Hippocampal formation (tissue), 2 donors: ENCODE results near the gene CCDC92.
"Not testable (repeated sequence)": the region's sequence is repeated elsewhere in the genome, so short reads cannot be mapped to it uniquely, and the experiment has no call there.

Experiments used
- DNase-seq, 2 donors: peaks; one replicate each; lab custom pipeline; 2025; lab: John Stamatoyannopoulos, UW

Gene CCDC92

GRCh38 chr12:123949770-123950165 lies 22.9 kb downstream of the CCDC92 start:
- DNase-seq: no peak

DNA sequence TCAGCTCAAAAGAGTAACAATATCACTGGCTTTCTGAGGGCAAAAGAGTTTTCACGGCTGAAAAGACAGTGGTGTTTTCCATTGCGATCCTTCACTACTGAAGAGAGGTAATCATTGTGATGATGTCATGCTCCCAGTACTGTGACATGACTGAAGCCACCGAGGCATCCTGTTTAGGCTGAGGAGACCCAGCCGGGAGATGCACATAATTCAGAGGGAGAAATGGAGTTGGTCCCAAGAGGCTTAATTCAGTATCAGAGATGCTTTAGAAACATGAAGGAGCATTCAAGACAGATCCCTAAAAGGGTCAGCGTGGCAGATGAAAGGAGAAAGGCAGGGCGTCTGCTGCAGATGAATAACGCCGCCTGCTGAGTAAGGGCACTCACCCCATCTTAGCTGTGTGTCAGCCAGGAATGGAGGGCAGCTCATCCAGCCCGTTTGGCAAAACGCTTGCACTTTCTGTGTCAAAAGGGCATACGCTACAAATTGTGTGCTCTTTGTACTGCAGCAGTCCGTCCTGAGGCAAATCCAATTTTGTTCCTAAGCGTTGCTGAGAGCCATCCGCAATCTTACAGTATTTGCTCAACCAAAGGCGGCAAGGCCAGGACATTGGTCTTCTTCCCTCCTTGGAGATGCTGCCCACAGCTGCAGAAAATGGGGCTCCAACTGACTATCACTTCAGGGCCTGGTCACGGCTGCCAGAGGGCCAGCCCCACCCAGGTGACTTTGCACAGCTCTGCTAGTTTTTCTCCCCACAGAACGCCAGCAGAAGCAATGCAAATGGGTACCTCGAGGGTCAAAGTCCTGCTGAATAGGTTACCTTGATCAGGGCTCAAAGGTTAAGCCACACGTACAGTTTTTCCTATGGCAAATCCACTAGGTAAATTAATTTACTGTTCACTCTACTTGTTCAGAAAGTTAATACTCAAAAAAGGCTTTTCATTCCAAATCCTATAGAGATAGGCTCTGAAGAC lies 23.5 kb downstream of the CCDC92 start:
- no peak for DNase-seq

DNA sequence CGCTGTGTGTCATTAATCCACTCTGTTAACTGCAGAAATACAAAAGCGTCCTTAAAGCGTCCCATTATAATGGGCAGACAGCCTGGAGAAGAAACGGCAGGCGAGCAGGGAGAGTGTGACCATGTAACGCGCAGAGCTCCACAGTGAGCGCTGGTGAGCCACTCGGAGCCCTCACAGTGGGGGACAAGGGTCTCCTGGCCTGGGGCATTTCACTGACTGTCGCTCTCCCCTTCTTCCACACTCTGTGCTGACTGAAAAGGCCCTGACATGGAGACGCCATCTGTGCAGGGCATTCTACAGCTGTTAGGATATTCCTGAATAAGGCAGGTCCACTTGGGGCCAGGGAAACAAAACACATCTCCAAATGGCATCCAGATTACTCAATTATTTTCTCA lies 24.2 kb downstream of the CCDC92 start:
- DNase-seq: peak in 1 of 2 donors; percentile 41

DNA sequence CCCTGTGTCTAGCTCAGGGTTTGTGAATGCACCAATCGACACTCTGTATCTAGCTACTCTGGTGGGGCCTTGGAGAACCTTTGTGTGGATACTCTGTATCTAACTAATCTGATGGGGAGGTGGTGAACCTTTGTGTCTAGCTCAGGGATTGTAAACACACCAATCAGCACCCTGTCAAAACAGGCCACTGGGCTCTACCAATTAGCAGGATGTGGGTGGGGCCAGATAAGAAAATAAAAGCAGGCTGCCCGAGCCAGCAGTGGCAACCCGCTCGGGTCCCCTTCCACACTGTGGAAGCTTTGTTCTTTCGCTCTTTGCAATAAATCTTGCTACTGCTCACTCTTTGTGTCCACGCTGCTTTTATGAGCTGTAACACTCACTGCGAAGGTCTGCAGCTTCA lies 25.1 kb downstream of the CCDC92 start:
- DNase-seq: not testable (repeated sequence)

DNA sequence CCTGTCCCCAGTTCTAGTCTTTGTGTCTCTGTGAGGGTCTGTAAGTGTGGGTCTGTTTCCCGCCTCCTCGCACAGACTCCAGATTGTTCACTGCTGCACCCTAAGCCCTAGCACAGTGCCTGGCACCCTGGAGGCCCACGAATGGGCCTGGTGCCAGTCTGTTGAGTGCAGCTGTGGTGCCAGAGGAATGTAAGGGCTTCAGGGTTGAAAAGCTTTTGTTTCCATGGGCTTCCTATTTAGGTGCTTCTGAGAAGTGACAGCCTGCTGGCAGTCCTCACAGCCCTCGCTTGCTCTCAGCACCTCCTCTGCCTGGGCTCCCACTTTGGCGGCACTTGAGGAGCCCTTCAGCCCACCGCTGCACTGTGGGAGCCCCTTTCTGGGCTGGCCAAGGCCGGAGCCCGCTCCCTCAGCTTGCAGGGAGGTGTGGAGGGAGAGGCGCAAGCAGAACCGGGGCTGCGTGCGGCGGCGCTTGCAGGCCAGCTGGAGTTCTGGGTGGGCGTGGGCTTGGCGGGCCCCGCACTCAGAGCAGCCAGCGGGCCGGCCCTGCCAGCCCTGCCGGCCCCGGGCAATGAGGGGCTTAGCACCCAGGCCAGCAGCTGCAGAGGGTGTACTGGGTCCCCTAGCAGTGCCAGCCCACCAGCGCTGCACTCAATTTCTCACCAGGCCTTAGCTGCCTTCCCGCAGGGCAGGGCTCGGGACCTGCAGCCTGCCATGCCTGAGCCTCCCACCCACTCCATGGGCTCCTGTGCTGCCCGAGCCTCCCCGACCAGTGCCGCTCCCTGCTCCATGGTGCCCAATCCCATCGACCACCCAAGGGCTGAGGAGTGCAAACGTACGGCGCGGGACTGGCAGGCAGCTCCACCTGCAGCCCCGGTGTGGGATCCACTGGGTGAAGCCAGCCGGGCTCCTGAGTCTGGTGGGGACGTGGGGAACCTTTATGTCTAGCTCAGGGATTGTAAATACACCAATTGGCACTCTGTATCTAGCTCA lies 25.8 kb downstream of the CCDC92 start:
- peak in 1 of 2 donors; percentile 22 for DNase-seq

DNA sequence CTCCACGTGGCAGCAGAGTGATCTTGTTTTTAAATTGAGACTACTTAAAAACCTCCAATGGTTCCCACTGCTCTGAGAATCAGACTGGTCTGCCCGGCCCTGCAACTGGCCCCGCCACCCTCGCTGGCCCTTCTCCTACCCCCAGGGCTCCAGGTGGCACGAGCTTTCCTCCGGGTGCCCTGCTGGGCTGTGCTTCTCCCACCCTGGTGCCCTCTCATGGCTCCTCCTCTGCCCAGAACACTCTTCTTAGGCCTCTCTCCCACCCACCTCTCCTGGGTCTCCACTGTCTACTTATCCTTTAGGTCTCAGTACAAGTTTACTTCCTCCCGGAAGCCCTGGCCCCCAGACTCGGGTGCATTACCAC lies 26.5 kb downstream of the CCDC92 start:
- no peak for DNase-seq

DNA sequence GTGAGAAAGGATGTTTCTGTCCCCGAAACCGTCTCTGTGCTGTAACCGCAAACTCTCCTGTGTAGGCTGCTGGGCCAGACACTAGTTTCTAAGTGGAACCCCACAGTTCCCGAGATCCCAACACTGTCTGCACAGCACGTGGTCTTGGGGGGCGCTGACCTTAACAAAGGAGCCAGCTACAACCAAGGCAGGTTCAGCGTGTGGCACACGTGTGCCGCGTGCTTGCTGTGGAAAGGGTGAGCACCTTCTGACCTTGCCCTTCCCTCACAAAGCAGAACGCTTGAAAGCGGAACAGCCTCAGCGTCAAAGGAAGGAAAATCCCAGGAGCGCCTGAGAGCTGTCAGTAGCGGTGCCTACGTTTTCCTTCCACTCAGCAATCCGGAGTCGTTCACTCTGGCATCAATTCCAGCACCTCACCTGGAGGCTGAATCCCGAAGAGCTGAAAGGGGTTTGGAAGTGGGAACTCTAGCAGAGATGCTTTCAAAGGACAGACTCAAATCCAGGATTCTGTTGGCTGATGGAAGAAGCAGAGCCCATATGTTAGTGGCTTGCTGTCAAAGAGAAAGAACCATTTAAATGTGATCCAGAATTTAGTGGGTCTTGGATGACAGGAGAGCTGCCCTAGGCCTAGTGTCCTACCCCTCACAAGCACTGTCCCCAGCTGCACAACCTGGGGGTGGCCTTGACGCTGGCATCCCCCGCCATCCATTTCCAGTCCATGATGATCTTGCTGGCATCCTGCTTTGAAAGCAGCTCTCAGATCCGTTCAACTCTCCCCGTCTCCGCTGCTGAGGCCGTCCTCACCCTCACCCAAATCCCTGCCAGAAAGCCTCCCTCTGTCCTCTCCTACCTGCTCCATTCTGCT lies 27.1 kb downstream of the CCDC92 start:
- no peak for DNase-seq

- no peak for DNase-seq
Observed at GRCh38 chr12:123944696-123945095, 27.9 kb downstream of the CCDC92 start.

DNA sequence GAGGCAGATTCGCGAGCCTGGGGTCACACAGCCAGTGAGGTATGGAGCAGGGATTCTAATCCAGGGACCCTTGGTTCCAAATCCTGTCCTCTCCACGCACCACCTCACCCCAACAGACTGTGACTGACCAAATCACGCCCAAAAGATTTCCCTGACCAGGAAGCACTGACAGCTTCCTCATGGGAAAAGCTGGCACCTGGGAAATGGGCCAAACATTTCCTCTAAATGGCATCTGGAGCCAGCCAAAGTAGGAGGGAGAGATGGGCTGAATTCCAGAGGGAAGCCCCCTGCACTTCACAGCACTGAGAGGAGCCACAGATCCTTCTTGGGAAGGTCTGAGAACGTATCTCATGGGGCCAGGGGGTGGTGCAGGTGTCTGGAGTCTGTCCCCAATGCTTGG lies 28.8 kb downstream of the CCDC92 start:
- DNase-seq: no peak

- no peak for DNase-seq
Observed at GRCh38 chr12:123942911-123943648, 29.6 kb downstream of the CCDC92 start.

- DNase-seq: no peak
Observed at GRCh38 chr12:123942238-123942653, 30.4 kb downstream of the CCDC92 start.

DNA sequence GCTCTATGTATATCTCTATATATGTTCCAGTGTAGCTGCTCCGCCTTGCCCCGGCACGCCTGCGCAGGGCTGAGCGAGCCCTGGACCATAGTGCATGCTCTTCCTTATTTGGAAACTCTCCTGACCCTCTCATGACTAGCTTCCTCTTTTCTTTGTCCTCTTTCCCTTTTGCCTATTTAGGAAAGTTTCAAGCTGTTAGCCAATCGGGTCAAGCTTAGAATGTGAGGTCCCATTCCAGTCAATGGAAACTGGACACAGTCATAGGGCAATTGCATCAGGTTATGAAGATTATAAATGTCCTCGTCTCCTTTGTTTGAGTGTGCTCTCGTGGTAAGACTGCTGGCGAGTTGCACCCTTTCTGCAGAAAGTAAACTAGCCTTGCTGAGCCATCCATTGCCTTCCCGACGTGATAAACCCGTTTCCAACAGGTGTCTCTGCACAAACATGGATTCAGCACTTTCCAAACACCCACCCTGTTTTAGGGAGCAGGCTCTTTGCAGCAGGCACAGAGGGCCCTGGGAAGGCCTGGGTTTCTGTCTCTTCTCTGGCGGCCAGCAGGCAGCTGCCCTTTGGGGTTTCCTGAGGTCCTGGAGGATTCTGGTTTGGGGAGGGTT lies 30.9 kb downstream of the CCDC92 start:
- DNase-seq: no peak

DNA sequence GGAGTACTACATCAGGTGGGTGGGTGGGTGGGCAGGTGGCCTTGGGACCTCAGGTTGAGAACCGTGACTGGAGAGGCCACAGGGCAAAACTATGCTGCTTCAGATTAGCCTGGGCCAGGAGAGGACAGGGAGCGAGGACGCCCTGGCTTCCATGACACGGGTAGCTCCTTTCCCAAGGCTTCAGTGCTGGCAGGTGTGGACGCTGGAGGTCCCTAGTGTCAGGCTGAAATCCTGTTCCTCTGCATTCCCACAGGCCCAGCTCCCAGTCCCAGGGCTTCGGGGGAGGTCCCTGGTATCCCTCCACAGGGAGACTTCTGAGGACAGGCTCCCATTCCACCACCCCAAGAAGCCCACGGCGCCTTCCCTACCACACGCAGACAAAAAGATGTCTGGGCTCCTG lies 31.6 kb downstream of the CCDC92 start:
- no peak for DNase-seq

GRCh38 chr12:123940627-123940966 lies 32.0 kb downstream of the CCDC92 start:
- no peak for DNase-seq

DNA sequence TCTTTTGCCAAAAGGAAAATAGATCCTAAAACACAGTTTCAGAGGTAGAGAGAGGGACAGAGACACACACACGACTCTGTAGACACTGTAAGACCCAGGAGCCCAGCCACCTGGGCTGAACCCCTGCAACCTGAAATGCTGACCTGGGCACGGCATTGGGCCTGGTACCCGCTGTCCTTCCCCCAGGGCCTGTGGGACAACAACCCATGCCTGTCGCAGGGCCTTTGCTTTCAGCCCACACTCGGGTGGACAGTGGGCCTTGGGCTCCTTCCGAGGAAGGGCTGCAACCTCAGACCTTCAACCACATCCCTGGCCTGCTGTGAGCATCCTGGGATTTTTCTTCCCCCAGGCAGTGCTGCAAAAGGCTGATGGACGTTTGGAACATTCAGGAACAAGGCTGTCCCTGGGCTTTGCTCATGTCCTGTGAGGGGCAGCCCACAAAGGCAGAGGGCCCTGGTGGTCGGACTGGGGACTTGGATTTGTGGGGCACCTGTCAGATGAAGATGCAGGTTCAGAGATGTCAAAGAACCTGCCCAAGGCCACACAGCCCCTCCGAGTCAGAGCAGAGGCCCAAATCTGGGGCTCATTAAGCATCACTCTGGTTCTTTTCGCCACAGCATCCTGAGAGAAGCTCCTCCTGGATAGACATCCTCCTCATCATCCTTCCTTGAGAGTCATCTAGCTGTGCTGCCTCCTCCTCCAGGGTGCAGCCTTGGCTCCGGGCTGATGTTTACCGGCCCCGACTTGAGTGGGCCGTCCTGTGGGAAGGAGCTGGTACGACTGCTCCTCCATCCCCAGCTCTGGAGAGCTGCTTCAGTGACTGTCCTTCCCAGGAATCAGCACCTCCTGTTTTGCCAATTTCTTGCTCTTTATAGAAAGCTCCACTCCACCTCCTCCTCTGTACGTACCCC lies 32.7 kb downstream of the CCDC92 start:
- DNase-seq: no peak

DNA sequence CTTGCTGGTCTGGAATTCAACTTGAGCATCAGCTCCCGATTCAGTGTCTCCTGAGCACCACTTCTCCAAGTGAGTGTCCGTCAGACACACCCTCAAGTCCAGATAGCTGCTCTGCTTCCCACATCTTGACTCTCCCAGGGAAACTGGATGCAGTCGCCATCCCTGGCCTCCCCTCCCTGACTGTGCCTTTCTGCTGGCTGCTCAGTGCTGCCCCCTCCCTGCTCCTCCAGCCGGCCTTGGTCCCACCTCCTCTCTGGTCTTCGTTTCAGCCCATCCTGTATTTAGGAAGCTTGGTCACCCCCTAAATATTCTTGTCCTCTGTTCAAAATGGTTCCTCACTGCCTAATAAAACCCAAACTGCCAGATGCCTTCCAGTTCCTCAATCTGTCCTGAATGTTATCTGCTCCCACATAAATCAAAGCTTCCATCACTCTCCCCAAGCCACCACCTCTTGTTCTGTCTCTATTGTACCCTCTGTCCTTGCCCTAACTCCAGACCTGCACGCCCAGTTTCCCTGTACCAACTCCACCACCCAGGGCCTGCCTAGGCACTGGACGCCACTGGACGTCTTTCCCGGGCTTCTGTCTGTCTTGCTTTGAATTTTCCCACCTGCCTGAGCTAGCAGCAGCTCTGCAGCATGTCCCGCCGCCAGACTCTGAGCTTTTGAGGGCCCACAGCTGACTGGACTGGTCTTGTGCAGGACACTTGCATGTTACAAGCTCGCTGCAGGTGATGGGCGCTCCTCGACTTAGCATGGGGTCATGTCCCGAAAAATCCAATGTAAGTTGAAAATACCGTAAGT lies 33.8 kb downstream of the CCDC92 start:
- DNase-seq: no peak

DNA sequence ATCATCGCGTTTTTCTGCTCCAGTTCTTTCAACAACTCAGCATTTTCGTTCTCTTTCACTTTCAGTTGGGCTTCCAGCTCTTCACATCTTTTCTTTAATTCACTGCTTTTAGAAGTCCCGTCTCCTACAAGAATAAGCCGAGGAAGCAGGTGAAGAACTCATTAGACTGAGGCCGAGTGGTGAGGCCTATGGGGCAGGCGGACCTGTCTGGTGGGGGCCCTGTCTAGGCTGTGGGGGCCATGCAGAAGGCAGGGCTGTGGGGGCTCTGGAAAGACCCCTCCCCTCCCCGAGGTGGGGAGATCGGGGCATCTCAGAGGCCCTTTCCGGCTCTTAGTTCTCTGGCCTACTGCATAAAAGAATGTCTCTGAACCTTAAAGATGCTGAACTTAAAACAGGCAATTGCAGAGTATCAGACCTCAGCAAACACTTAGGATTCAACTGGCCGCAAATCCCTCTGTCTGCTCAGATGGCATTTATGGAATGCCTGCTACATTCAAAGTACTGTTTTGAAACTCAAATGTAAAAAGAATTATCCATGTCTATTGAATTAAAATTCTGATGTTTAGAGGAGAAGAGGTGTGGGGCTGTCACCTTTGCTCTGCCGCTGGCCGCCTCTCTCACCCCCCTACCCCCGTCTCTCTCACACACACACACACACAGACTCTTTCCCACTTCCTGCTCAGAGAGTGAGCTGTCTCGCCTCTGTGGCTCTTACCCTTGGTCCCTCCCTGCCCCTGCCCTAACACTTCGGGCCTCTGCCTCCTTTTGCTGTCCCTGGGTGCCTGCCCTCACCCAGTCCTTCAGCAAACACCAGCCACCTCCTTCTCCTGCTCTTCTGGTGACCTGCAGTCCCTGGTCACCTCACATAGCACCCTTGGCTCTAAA lies 34.7 kb downstream of the CCDC92 start:
- no peak for DNase-seq
